OCI-LY1 (cell line): ENCODE measurements around the gene KHDC4.

Source experiments
- EZH2 ChIP-seq: fragments of 200-600 bp; sonication (generic), shearing (Covaris generic); IDR thresholded peaks from 2 replicates; pipeline ENCODE4 v1.8.0; 2017; ENCODE audit warnings: borderline replicate concordance, mixed run types, mild to moderate bottlenecking, antibody characterized with exemption, low read length, moderate library complexity, mixed read lengths
- TF ChIP-seq, protein P1 (sequence below): fragments of 200-600 bp; sonication (generic), shearing (Covaris generic); IDR thresholded peaks from 2 replicates; pipeline ENCODE4 v1.5.1; 2017; ENCODE audit warnings: mild to moderate bottlenecking, antibody characterized with exemption, low read length, moderate library complexity, mixed read lengths

DNA sequence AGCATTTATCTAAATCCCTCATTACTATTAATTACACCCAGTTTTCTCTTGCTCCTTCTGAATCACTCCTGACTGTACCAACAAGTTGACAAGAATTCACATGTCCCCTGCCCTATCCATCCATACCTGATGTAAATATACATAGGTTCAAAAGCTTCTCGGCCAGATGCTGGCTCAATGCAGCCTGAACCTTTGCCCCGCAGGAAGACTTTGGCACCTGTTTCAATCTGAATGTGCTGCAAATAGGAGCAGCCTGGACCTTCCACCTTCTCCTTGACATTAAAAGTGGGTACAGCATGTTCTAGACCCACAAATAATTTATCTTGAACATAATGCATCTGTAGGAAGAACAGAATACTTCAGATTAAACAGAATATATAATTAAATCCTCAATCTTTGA is 8.7 kb downstream of the KHDC4 start:
- TF ChIP-seq, protein P1, sequence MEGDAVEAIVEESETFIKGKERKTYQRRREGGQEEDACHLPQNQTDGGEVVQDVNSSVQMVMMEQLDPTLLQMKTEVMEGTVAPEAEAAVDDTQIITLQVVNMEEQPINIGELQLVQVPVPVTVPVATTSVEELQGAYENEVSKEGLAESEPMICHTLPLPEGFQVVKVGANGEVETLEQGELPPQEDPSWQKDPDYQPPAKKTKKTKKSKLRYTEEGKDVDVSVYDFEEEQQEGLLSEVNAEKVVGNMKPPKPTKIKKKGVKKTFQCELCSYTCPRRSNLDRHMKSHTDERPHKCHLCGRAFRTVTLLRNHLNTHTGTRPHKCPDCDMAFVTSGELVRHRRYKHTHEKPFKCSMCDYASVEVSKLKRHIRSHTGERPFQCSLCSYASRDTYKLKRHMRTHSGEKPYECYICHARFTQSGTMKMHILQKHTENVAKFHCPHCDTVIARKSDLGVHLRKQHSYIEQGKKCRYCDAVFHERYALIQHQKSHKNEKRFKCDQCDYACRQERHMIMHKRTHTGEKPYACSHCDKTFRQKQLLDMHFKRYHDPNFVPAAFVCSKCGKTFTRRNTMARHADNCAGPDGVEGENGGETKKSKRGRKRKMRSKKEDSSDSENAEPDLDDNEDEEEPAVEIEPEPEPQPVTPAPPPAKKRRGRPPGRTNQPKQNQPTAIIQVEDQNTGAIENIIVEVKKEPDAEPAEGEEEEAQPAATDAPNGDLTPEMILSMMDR = no peak
- TF ChIP-seq EZH2 = no peak
